ENCODE data around the gene MBLAC1. TPM values are rescaled to one million over a fixed set of nuclear protein-coding genes. Genes with fewer than 3 reads are reported as not detected.

Gene MBLAC1
- total and polyA plus RNA-seq, 2 donors (not counting 1 experiment from before 2014, with no cell fraction given) = 1.6 to 4.5 TPM

DNA sequence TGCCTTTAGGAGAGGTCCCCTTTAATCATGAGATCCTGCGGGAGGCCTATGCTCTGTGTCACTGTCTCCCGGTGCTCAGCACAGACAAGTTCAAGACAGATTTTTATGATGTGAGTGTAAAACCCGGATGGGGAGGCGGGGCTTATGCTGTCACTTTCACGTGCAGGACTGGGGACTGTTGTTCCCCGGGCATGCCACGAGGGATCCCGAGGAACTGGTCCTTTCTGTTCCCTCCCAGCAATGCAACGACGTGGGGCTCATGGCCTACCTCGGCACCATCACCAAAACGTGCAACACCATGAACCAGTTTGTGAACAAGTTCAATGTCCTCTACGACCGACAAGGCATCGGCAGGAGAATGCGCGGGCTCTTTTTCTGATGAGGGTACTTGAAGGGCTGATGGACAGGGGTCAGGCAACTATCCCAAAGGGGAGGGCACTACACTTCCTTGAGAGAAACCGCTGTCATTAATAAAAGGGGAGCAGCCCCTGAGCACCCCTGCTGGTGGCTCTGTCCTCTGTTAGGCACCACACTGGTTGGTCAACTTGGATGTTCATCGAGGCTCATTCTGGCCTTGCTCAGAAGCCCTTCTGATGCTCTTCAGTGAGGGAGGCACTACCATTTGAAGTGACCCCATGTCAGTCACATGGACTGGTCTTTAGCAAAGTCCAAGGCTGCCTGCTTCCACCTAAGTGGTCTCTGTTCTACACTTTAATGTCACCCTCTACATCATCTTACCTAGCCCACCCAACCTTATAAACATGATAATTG is 35.2 kb upstream of the MBLAC1 start:
- H3K4me3 ChIP-seq (ENCODE audit: control extremely low read depth in 1 of 5, extremely low read depth in 1 of 5, insufficient read depth in 1 of 5, low read depth in 2 of 5, low read length in 4 of 5) = no peak overlapping the region
- H3K36me3 ChIP-seq (replicated peaks in 1 of 2; ENCODE audit: control extremely low read depth in 1 of 2, control insufficient read depth in 1 of 2, extremely low read depth in 1 of 2, insufficient read depth in 2 of 2, low read length in 1 of 2) = peaks cover 0 to 61% of the 10 kb centered on the region in 2 experiments
- Mint-ChIP-seq H3K27ac (peak overlapping the region; percentile 64), H3K9me3 (ENCODE audit: insufficient read depth) (no peaks in the 10 kb centered on the region), H3K4me1 (peaks cover 19% of the 10 kb centered on the region), H3K27me3 (no peaks in the 10 kb centered on the region), H3K4me3 (no peak overlapping the region)
- no peak for TF ChIP-seq EZH2 (IDR thresholded peaks at IDR 0.05; ENCODE audit: borderline replicate concordance, insufficient read depth, low read depth, low read length, poor library complexity, severe bottlenecking)
- TF ChIP-seq, protein P1, sequence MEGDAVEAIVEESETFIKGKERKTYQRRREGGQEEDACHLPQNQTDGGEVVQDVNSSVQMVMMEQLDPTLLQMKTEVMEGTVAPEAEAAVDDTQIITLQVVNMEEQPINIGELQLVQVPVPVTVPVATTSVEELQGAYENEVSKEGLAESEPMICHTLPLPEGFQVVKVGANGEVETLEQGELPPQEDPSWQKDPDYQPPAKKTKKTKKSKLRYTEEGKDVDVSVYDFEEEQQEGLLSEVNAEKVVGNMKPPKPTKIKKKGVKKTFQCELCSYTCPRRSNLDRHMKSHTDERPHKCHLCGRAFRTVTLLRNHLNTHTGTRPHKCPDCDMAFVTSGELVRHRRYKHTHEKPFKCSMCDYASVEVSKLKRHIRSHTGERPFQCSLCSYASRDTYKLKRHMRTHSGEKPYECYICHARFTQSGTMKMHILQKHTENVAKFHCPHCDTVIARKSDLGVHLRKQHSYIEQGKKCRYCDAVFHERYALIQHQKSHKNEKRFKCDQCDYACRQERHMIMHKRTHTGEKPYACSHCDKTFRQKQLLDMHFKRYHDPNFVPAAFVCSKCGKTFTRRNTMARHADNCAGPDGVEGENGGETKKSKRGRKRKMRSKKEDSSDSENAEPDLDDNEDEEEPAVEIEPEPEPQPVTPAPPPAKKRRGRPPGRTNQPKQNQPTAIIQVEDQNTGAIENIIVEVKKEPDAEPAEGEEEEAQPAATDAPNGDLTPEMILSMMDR (IDR thresholded peaks at IDR 0.05) = no peak
- H2AFZ ChIP-seq (ENCODE audit: insufficient read depth, low read depth, low read length, poor library complexity, severe bottlenecking) = no peak overlapping the region
- H3K4me1 ChIP-seq (ENCODE audit: control insufficient read depth in 2 of 2, insufficient read depth in 2 of 2, low read length in 2 of 2) = peaks cover 14 to 18% of the 10 kb centered on the region in 2 donors
- no peaks in the 10 kb centered on the region for H3K27me3 ChIP-seq (replicated peaks in 1 of 4; ENCODE audit: control extremely low read depth in 1 of 4, control insufficient read depth in 3 of 4, insufficient read depth in 4 of 4, low read length in 3 of 4)
- intact Hi-C loops (cut with micrococcal nuclease) = no loop called here
- ChIA-PET CTCF (interaction anchor here (0.8 to 0.9 kb wide), 3 partner anchors 39 to 178 kb away, joined by 3 to 4 read pairs (median 3); no protein-coding TSS in a partner anchor), POLR2A (interaction anchor here (0.9 kb wide), 1 partner anchor 26 kb away, joined by 6 read pairs; no protein-coding TSS in a partner anchor)
- peaks cover 35% of the 10 kb centered on the region for H4K20me1 ChIP-seq (ENCODE audit: control insufficient read depth, insufficient read depth, low read length, poor library complexity, severe bottlenecking)
- WGBS (ENCODE audit: insufficient coverage) = 91% methylated on average over 18 of the region's 19 CpGs
- no peaks in the 10 kb centered on the region for H3K9me3 ChIP-seq (ENCODE audit: control extremely low read depth in 1 of 3, control insufficient read depth in 2 of 3, insufficient read depth in 1 of 3, low read length in 2 of 3)
- ATAC-seq (ENCODE audit: low read depth) = no peak
- H3K79me2 ChIP-seq (ENCODE audit: control insufficient read depth, insufficient read depth, low read length) = peaks cover 14% of the 10 kb centered on the region
- no peak overlapping the region for H3K4me2 ChIP-seq (replicated peaks; ENCODE audit: low read depth, low read length, poor library complexity, severe bottlenecking)
- H3K9ac ChIP-seq (ENCODE audit: low read length) = no peak overlapping the region
- no peak for DNase-seq
- no peak overlapping the region for H3K27ac ChIP-seq (ENCODE audit: low read length in 2 of 2)

DNA sequence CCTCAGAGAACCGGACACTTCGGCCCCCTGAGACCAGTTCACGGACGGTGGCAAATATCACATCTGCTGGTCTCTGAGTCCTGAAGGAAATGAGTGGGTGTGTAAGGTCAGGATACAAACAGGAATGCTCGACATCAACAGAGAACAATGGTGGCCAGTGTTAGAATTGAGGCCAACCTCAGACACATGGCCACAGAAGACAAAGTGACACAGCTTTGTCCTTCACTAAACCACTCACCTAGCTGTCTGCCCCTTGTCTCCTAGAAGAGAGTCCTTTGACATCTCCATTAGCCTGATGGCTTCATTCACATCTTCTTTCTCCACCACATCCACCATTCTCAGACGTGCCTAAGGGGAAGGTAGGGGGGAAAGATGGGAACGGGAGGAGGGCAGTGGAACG is 33.7 kb upstream of the MBLAC1 start:
- DNase-seq = no peak
- no peak overlapping the region for H3K9ac ChIP-seq (ENCODE audit: low read length)
- H3K36me3 ChIP-seq (replicated peaks in 1 of 2; ENCODE audit: control extremely low read depth in 1 of 2, control insufficient read depth in 1 of 2, extremely low read depth in 1 of 2, insufficient read depth in 2 of 2, low read length in 1 of 2) = peaks cover under 1 to 74% of the 10 kb centered on the region in 2 experiments
- no peak for ATAC-seq (ENCODE audit: low read depth)
- Mint-ChIP-seq H3K27me3 (no peaks in the 10 kb centered on the region), H3K4me3 (no peak overlapping the region), H3K27ac (no peak overlapping the region), H3K4me1 (peaks cover 21% of the 10 kb centered on the region), H3K9me3 (ENCODE audit: insufficient read depth) (no peaks in the 10 kb centered on the region)
- intact Hi-C loops (cut with micrococcal nuclease) = no loop called here
- TF ChIP-seq EZH2 (IDR thresholded peaks at IDR 0.05; ENCODE audit: borderline replicate concordance, insufficient read depth, low read depth, low read length, poor library complexity, severe bottlenecking) = no peak
- TF ChIP-seq, protein P1 (IDR thresholded peaks at IDR 0.05) = no peak
- peaks cover 38% of the 10 kb centered on the region for H4K20me1 ChIP-seq (ENCODE audit: control insufficient read depth, insufficient read depth, low read length, poor library complexity, severe bottlenecking)
- WGBS (ENCODE audit: insufficient coverage) = 93% methylated on average over 5 of the region's 8 CpGs
- H2AFZ ChIP-seq (ENCODE audit: insufficient read depth, low read depth, low read length, poor library complexity, severe bottlenecking) = no peak overlapping the region
- H3K4me2 ChIP-seq (replicated peaks; ENCODE audit: low read depth, low read length, poor library complexity, severe bottlenecking) = no peak overlapping the region
- H3K9me3 ChIP-seq (ENCODE audit: control extremely low read depth in 1 of 3, control insufficient read depth in 2 of 3, insufficient read depth in 1 of 3, low read length in 2 of 3) = no peaks in the 10 kb centered on the region
- H3K79me2 ChIP-seq (ENCODE audit: control insufficient read depth, insufficient read depth, low read length) = peaks cover 19% of the 10 kb centered on the region
- no peaks in the 10 kb centered on the region for H3K27me3 ChIP-seq (replicated peaks in 1 of 4; ENCODE audit: control extremely low read depth in 1 of 4, control insufficient read depth in 3 of 4, insufficient read depth in 4 of 4, low read length in 3 of 4)
- no peak overlapping the region for H3K27ac ChIP-seq (ENCODE audit: low read length in 2 of 2)
- no peak overlapping the region for H3K4me3 ChIP-seq (ENCODE audit: control extremely low read depth in 1 of 5, extremely low read depth in 1 of 5, insufficient read depth in 1 of 5, low read depth in 2 of 5, low read length in 4 of 5)
- POLR2A ChIA-PET = interaction anchor here (0.6 kb wide), 1 partner anchor 9 kb away, joined by 4 read pairs; no protein-coding TSS in a partner anchor
- peaks cover 11 to 15% of the 10 kb centered on the region in 2 donors for H3K4me1 ChIP-seq (ENCODE audit: control insufficient read depth in 2 of 2, insufficient read depth in 2 of 2, low read length in 2 of 2)
- CTCF ChIA-PET = no interaction called here

Data from B cell (primary cell).